DND-41 (cell line): ENCODE data around the gene IQGAP2.

Source experiments
- EZH2 ChIP-seq: IDR thresholded peaks from 3 replicates; pipeline ENCODE4 v1.6.1; 2012; ENCODE audit warnings: borderline replicate concordance, low read depth, mild to moderate bottlenecking, moderate library complexity, low read length, inconsistent platforms; ENCODE audit not compliant: severe bottlenecking
- TF ChIP-seq, protein P1 (sequence below): IDR thresholded peaks from 2 replicates; pipeline ENCODE4 v1.5.1; 2012; ENCODE audit warnings: borderline replicate concordance, low read length, moderate library complexity, mild to moderate bottlenecking; ENCODE audit not compliant: poor library complexity, severe bottlenecking; ENCODE audit errors: extremely low read depth

DNA sequence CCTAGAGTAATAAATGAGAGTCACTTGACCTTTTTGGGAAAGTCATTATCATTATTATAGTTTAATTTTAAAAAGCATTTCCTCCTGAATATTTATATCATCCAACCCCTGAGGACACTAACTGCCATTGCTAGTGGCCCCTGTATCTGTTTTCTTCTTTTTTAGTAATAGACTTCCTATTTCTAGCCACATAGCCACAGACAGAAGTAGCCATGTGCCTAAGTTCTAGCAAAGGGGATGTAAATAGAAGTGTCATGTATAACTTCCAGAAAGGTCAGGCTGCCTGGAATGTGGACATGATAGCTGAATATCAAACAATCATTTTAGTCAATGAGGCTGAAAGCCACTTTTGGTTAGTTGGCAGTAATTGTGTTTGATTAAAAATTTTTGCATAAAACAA, 37.5 kb upstream of the IQGAP2 start:
- no peak for TF ChIP-seq EZH2
- TF ChIP-seq, protein P1, sequence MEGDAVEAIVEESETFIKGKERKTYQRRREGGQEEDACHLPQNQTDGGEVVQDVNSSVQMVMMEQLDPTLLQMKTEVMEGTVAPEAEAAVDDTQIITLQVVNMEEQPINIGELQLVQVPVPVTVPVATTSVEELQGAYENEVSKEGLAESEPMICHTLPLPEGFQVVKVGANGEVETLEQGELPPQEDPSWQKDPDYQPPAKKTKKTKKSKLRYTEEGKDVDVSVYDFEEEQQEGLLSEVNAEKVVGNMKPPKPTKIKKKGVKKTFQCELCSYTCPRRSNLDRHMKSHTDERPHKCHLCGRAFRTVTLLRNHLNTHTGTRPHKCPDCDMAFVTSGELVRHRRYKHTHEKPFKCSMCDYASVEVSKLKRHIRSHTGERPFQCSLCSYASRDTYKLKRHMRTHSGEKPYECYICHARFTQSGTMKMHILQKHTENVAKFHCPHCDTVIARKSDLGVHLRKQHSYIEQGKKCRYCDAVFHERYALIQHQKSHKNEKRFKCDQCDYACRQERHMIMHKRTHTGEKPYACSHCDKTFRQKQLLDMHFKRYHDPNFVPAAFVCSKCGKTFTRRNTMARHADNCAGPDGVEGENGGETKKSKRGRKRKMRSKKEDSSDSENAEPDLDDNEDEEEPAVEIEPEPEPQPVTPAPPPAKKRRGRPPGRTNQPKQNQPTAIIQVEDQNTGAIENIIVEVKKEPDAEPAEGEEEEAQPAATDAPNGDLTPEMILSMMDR: no peak
